PC-9 (cell line): Measurements from ENCODE around the gene TSPAN32.

Source experiments
- CTCF ChIP-seq: fragments of 200-600 bp; sonication (generic); conservative IDR thresholded peaks from 2 replicates; pipeline ENCODE4 v1.6.1; 2017; ENCODE audit warnings: mixed run types, antibody characterized with exemption, mild to moderate bottlenecking, moderate library complexity
- EZH2 ChIP-seq: fragments of 200-600 bp; sonication (generic); IDR thresholded peaks from 2 replicates; pipeline ENCODE4 v1.8.0; 2017; ENCODE audit warnings: antibody characterized with exemption, low read depth

GRCh38 chr11:2310073-2310785, 8.4 kb downstream of the TSPAN32 start:
- TF ChIP-seq CTCF (no peak), EZH2 (no peak)
